ENCODE data around the gene NCAPG2.

- no peak for TF ChIP-seq EP300 (IDR thresholded peaks at IDR 0.05)
- no peak for TF ChIP-seq CTCF (IDR thresholded peaks at IDR 0.05)
- TF ChIP-seq POLR2A (IDR thresholded peaks at IDR 0.05), result no peak
- no peak for TF ChIP-seq POLR2AphosphoS5 (IDR thresholded peaks at IDR 0.05)
These were observed 27.2 kb upstream of the NCAPG2 start for GRCh38 chr7:158731761-158732160.

Data from gastroesophageal sphincter (tissue), 3 donors.